Muscle layer of colon (tissue), 2 donors: ENCODE measurements around the gene SLC30A3.

Experiments used
- H3K27ac ChIP-seq: one replicate; pipeline ENCODE4 v1.7.0; 2013; ENCODE audit warnings: low read depth, mild to moderate bottlenecking, low read length, moderate library complexity
- H3K27me3 ChIP-seq, 2 donors: one replicate each; pipeline ENCODE4 v1.7.0; 2013; ENCODE audit warnings: low read length in 2 of 2, mild to moderate bottlenecking in 2 of 2; ENCODE audit not compliant: insufficient read depth in 2 of 2, control insufficient read depth in 1 of 2
- H3K36me3 ChIP-seq: one replicate; pipeline ENCODE4 v1.7.0; 2013; ENCODE audit warnings: mild to moderate bottlenecking, low read length; ENCODE audit not compliant: insufficient read depth
- H3K4me1 ChIP-seq: one replicate; pipeline ENCODE4 v1.7.0; 2013; ENCODE audit warnings: mild to moderate bottlenecking, low read length; ENCODE audit not compliant: insufficient read depth
- H3K4me3 ChIP-seq, 2 donors: one replicate each; pipeline ENCODE4 v1.7.0; 2013; ENCODE audit warnings: low read length in 2 of 2, low read depth in 1 of 2, mild to moderate bottlenecking in 1 of 2, moderate library complexity in 1 of 2
- H3K9ac ChIP-seq: one replicate; pipeline ENCODE4 v1.7.0; 2013; ENCODE audit warnings: low read length
- H3K9me3 ChIP-seq: one replicate; pipeline ENCODE4 v1.7.0; 2013; ENCODE audit warnings: mild to moderate bottlenecking, low read length
- donor health status: abdominal sarcoma.
- donor health status: Adenocarcinoma of cecum.

The SLC30A3 gene, protein sequence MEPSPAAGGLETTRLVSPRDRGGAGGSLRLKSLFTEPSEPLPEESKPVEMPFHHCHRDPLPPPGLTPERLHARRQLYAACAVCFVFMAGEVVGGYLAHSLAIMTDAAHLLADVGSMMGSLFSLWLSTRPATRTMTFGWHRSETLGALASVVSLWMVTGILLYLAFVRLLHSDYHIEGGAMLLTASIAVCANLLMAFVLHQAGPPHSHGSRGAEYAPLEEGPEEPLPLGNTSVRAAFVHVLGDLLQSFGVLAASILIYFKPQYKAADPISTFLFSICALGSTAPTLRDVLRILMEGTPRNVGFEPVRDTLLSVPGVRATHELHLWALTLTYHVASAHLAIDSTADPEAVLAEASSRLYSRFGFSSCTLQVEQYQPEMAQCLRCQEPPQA

DNA sequence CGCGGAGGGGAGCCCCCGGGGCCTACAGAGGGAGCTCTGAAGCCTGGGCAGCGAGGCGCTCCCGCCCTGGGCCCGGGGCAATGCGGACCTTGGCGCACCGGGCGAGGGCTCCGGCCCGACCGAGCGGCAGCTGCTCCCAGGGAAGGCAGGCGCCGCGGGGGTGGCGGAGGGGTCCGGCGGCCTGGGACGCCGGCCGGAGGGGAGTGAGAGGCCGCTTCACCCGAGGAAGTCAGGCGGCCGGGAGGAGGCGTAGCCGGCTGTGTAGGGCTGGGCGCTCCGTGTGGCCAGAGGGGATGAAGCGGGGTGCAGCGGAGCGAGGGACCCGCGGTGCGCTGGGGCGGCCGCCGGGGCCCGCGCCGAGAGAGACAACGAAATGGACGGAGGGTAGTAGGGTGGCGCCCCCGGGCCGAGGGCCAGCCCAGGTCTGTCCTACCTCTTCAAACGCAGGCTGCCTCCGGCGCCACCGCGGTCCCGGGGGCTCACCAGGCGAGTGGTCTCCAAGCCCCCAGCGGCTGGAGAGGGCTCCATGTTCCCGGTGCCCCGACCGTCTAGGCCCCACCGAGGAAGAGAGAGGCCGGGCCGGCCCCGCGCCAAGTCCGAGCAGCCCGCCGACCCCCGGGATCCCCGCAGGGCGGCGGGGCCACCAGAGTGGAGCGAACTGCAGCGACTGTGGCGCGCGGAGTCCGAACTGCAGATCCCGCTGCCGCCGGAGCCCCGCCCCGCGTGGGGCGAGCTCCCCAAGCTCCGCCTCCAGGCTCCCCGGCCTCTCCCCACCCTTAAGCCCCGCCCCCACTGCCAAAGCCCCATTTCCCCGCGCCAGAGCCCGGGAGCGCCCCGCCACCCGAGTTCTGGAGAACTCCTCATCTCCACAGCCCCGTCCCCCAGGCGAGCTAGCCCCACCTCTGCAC is at the start of gene SLC30A3:
TSS of gene SLC30A3 (minus strand) at position 669 of the 908 bp plus-strand sequence. CDS start at position 528, 141 bp downstream.
- Histone ChIP-seq H3K4me1 (peaks cover 13% of the 10 kb centered on the region), H3K9ac (no peak within 1 kb of the TSS), H3K9me3 (no peaks in the 10 kb centered on the region), H3K4me3 (peak within 1 kb of the TSS; percentile 38 to 49), H3K27ac (no peak within 1 kb of the TSS), H3K27me3 (peaks cover 51 to 82% of the 10 kb centered on the region in 2 donors), H3K36me3 (no peaks in the 10 kb centered on the region)

DNA sequence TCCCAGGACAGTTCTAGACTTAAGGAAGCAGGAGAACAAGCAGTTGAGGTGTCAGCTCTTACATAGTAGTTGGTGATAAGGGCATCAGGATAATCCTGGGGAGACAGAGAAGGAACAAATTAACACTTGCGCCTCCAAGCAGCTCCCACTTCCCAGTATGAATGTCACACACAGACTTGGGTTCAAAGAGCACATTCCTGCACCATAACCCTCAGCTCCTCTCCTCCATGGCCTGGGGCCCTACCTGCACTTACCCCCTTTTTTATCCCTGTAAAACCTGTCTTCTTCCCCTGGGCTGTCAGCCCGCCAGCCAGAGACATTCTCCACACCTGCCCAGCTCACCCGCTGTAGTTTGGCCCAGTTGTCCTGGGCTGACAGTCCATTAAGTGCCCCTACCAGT is 49.3 kb upstream of the SLC30A3 start:
- Histone ChIP-seq H3K36me3 (peaks cover 28% of the 10 kb centered on the region), H3K27ac (no peak overlapping the region), H3K4me3 (no peak overlapping the region), H3K27me3 (peaks cover 6 to 16% of the 10 kb centered on the region in 2 donors), H3K9ac (no peak overlapping the region), H3K4me1 (peaks cover 5% of the 10 kb centered on the region), H3K9me3 (no peaks in the 10 kb centered on the region)

DNA sequence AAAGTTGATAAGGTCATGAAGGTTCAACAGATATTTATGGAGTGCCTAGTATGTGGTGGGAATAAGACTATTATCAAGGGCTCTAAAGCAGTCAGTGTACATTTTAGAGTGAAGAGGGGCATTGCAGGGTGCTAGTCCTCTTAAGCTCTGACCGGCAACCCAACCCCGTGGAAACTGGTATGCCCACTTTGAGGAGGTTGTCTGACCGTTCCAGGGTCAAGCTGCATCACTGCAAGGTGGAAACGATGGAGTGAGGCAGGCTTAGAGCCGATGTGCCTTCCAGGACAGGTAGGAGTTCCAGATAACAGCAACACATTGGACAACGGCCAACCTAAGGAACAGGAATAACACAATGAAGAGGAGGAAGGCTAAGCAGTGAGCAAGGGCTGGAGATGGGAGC is 46.8 kb upstream of the SLC30A3 start:
- H3K9ac ChIP-seq: no peak overlapping the region
- peaks cover 8% of the 10 kb centered on the region for H3K4me1 ChIP-seq
- no peak overlapping the region for H3K27ac ChIP-seq
- H3K27me3 ChIP-seq: peaks cover 20 to 35% of the 10 kb centered on the region in 2 donors
- no peak overlapping the region for H3K4me3 ChIP-seq
- no peaks in the 10 kb centered on the region for H3K9me3 ChIP-seq
- peaks cover 17% of the 10 kb centered on the region for H3K36me3 ChIP-seq

DNA sequence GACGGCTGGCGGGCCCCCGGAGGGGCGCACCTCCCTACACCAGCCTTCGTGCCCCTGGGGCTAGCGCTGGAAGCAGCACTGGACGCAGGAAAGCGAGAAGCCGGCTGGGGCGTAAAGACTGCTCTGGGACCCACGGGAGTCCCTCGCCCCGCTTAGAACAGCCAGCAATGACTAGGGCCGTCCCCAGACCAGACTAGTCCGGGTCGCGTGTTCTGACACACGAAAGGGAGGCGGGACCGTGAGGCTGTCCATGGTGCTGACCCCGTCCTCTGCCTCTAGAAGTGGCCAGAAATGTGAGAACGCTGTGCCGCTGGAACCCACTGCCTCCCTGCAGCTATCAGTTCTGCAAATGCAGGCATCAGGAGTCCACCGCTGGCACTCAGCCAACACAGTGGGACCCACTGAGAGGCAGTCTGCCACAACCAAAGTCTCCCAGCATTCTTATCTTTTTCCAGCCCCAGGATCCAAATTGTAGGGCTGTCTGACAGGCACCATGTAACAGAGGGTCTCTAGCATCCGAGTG is 45.6 kb upstream of the SLC30A3 start, which contains the start of gene UCN:
TSS of gene UCN (minus strand) at position 87 of the 523 bp plus-strand sequence. CDS start 550 bp downstream, outside the sequence.
- Histone ChIP-seq H3K9ac (no peak within 1 kb of the TSS), H3K36me3 (peaks cover 17% of the 10 kb centered on the region), H3K4me3 (no peak within 1 kb of the TSS), H3K9me3 (no peaks in the 10 kb centered on the region), H3K27me3 (peaks cover 20 to 35% of the 10 kb centered on the region in 2 donors), H3K4me1 (peaks cover 8% of the 10 kb centered on the region), H3K27ac (no peak within 1 kb of the TSS)

DNA sequence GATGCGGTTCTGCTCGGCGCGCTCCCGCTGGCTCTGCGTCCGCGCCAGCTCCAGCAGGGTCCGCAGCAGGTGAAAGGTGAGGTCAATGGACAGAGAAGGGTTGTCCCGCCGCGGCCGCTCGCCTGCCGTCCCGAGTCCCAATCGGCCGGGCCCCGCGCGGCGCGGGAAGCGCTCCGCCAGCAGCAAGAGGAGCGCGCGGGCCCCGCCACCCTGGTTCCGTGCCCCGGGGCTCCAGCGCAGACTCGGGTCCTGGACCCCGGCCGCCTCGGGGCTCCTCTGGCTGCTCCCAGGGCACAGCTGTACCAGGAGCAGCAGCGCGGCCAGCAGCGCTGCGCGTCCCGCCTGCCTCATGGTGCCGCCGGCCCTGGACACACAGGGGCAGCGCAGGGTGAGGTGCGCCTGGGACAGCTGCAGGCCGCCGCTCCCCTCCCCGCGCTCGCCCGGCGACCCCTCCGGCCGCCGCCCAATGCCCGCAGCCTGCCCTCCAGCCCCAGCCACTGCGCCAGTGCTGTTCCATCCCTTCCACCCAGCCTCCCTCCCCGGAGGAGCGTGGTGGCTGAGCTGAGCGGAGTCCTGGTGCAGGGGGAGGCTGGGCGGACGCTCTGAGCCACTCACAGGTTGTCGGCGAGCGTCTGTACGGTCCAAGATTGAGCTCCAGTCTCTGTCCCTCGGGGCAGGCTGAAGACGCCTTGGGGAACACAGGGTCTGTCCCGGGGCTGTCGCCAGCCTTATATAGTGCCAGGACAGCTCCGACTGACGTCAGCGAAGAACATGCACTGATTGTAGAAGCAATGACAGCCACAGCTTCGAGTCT is 44.9 kb upstream of the SLC30A3 start:
- peaks cover 20 to 35% of the 10 kb centered on the region in 2 donors for H3K27me3 ChIP-seq
- H3K9ac ChIP-seq: no peak overlapping the region
- H3K4me1 ChIP-seq: peaks cover 8% of the 10 kb centered on the region
- no peaks in the 10 kb centered on the region for H3K9me3 ChIP-seq
- H3K4me3 ChIP-seq: no peak overlapping the region
- H3K27ac ChIP-seq: no peak overlapping the region
- H3K36me3 ChIP-seq: peaks cover 17% of the 10 kb centered on the region

DNA sequence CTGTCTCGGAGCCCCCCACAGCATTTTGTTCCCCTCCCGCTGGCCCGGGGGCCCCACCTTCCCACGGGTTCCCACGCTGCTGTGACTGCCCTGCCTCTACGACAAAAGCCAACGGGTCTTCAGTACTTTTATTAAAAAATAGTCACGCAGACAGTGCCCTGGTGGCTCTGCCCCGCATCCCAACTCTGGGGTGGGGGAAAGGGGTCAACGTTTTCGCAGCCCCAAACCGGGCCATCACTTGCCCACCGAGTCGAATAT is 44.4 kb upstream of the SLC30A3 start:
- Histone ChIP-seq H3K4me1 (peaks cover 8% of the 10 kb centered on the region), H3K36me3 (peaks cover 11% of the 10 kb centered on the region), H3K27ac (no peak overlapping the region), H3K4me3 (no peak overlapping the region), H3K9me3 (no peaks in the 10 kb centered on the region), H3K9ac (no peak overlapping the region), H3K27me3 (peaks cover 20 to 35% of the 10 kb centered on the region in 2 donors)

DNA sequence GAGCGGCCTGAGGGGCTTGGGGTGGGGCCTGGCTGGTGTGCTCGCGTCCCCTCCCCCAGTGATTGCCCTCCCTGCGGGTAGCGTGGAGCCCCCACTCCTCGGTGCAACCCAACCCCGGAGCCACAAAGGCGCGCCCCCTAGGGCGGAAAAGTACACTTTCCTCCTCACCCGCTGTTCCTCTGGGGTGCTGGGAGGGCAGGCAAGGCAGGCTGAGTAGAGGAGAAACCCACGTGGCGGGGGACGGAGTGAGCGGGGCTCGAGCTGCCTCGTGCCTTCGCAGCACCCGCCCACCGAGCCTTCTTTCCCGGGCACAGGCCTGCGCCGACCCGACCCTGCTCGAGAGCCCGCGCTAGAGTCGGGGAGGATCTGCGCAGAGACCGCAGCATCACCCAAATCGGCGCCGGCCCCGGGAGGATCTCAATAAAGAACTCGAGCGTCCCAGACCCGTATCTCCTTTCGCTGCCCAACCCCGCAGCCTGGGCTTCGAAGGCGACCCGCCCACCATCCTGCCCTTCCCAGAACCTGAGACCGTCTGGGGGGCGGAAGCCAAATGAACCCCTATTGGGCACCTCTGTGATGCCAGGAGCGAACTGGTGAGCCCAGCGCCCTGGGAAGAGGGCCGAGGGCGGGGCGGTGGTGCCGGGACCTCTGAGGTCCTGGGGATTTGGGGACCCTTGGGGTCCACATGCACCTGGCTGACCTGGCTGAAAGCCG is 43.9 kb upstream of the SLC30A3 start:
- Histone ChIP-seq H3K27ac (no peak overlapping the region), H3K4me3 (no peak overlapping the region), H3K4me1 (peaks cover 8% of the 10 kb centered on the region), H3K27me3 (peaks cover 20 to 35% of the 10 kb centered on the region in 2 donors), H3K9ac (no peak overlapping the region), H3K36me3 (peaks cover 11% of the 10 kb centered on the region), H3K9me3 (no peaks in the 10 kb centered on the region)

DNA sequence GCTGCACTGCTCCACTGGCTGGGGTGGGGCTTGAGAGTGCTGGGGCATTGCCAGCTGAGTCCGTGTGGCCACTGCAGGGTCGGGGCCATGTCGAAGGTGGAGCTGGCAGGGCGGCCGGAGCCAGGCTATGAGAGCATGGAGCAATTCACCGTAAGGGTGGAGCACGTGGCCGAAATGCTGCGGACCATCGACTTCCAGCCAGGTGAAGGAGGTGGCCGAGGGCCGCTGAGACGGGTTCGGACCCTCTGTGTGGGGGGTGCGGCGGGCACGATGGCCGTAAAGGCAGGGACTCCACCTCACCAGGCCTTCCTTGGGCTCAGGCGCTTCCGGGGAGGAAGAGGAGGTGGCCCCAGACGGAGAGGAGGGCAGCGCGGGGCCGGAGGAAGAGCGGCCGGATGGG is 43.3 kb upstream of the SLC30A3 start:
- Histone ChIP-seq H3K4me3 (no peak overlapping the region), H3K4me1 (peaks cover 8% of the 10 kb centered on the region), H3K27ac (no peak overlapping the region), H3K9ac (no peak overlapping the region), H3K27me3 (peaks cover 20 to 35% of the 10 kb centered on the region in 2 donors), H3K36me3 (peaks cover 5% of the 10 kb centered on the region), H3K9me3 (no peaks in the 10 kb centered on the region)

DNA sequence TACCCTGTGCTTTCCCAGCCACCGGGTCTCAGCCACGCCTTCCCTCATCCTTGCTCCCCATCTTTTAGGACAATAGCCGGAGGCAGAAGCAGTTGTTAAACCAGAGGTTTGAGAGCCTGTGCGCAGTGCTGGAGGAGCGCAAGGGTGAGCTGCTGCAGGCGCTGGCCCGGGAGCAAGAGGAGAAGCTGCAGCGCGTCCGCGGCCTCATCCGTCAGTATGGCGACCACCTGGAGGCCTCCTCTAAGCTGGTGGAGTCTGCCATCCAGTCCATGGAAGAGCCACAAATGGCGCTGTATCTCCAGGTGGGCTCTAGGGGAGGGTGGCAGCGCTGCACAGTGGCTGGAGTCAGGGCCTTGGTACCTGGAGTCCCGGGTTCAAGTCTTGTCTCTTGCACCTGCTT is 42.7 kb upstream of the SLC30A3 start:
- H3K9me3 ChIP-seq: no peaks in the 10 kb centered on the region
- H3K4me3 ChIP-seq: no peak overlapping the region
- H3K27me3 ChIP-seq: peaks cover 20 to 35% of the 10 kb centered on the region in 2 donors
- no peak overlapping the region for H3K27ac ChIP-seq
- no peak overlapping the region for H3K9ac ChIP-seq
- H3K4me1 ChIP-seq: peaks cover 8% of the 10 kb centered on the region
- peaks cover 5% of the 10 kb centered on the region for H3K36me3 ChIP-seq

DNA sequence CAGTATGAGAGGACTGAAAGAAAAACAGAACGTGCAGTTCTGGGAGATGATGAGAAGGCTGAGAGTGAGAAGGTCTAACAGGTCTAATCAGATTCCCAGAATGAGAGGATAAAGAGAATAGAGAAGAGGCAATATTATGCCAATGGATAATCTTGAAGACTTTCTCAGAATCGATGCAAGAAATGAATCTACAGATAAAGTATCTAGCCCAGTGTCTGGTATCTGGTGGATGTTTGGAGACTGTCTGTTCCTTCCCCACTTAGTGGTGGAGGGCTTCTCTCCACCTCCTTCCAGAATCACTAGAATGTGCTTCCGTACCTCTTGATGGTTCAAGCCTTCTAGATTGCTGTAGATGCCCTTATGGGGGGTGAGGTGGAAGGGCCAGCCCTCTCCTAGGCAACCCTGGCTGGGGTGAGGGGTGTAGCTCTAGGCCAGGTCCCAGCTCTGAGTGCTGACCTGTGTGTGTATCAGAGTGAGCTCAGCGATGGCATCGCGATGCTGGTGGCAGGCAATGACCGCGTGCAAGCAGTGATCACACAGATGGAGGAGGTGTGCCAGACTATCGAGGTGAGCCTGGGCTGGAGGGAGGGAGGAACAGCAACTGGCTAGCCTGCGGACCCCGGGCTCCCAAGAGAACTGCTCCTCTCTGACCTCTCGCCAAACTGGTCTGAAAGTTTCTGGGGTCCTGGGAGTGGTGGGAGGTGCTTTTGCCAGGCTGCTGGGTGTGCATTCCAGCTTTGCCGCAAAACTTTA is 41.8 kb upstream of the SLC30A3 start:
- H3K9me3 ChIP-seq: no peaks in the 10 kb centered on the region
- H3K9ac ChIP-seq: no peak overlapping the region
- no peak overlapping the region for H3K4me3 ChIP-seq
- no peak overlapping the region for H3K27ac ChIP-seq
- peaks cover 20 to 35% of the 10 kb centered on the region in 2 donors for H3K27me3 ChIP-seq
- H3K36me3 ChIP-seq: peaks cover 4% of the 10 kb centered on the region
- peaks cover 8% of the 10 kb centered on the region for H3K4me1 ChIP-seq
